ENCODE measurements around the gene SPTAN1.

GRCh38 chr9:128503870-128504269 lies 48.5 kb upstream of the SPTAN1 start:
- no peak for TF ChIP-seq POLR2A (IDR thresholded peaks at IDR 0.05)
- no peak for TF ChIP-seq CTCF (IDR thresholded peaks at IDR 0.05)
- no peak for TF ChIP-seq EP300 (IDR thresholded peaks at IDR 0.05; ENCODE audit: low read depth)
